ENCODE data around the gene CARD14. TPM values are rescaled to one million over a fixed set of nuclear protein-coding genes. Genes with fewer than 3 reads are reported as not detected.
"Not testable (repeated sequence)": the region's sequence is repeated elsewhere in the genome, so short reads cannot be mapped to it uniquely, and the experiment has no call there.

CARD14 gene
- total and polyA plus RNA-seq, 10 donors = 0.63 to 4.8 (median 1.3) TPM

- Histone ChIP-seq H3K4me3 (no peak overlapping the region), H3K4me1 (peaks cover 4 to 61% (median 51%) of the 10 kb centered on the region in 6 donors), H3K9me3 (no peaks in the 10 kb centered on the region), H3K36me3 (peaks cover 0 to 24% (median 0%) of the 10 kb centered on the region in 6 donors), H3K27me3 (replicated peaks in 1 of 7) (no peaks in the 10 kb centered on the region), H3K27ac (peak overlapping the region in 4 of 8 donors; percentile 75 to 98 (median 88))
- TF ChIP-seq POLR2AphosphoS5 (IDR thresholded peaks at IDR 0.05) = no peak
- no peak for TF ChIP-seq CTCF (IDR thresholded peaks at IDR 0.05 in 8 of 11, conservative IDR thresholded peaks at IDR 0.05 in 3 of 11)
- no peak for TF ChIP-seq POLR2A (IDR thresholded peaks at IDR 0.05)
- DNase-seq = no peak
- 93 to 99% (median 95%) methylated on average over 5 of the region's 5 CpGs for WGBS, 5 donors
- intact Hi-C loops (cut with DNase I; ENCODE audit: low total_unique reads) = no loop called here
Measured at GRCh38 chr17:80256034-80256350, 86.2 kb downstream of the CARD14 start.

GRCh38 chr17:80257716-80258213, 87.9 kb downstream of the CARD14 start:
- H3K27me3 ChIP-seq (replicated peaks in 1 of 7) = no peaks in the 10 kb centered on the region
- WGBS, 5 donors = 79 to 87% (median 84%) methylated on average over 14 of the region's 14 CpGs
- peak overlapping the region in 5 of 8 donors; percentile 51 to 98 (median 94) for H3K27ac ChIP-seq
- H3K4me3 ChIP-seq = no peak overlapping the region
- H3K36me3 ChIP-seq = peaks cover 0 to 9% (median 0%) of the 10 kb centered on the region in 6 donors
- H3K9me3 ChIP-seq = no peaks in the 10 kb centered on the region
- DNase-seq = no peak
- intact Hi-C loops (cut with DNase I; ENCODE audit: low total_unique reads) = no loop called here
- H3K4me1 ChIP-seq = peaks cover 9 to 74% (median 64%) of the 10 kb centered on the region in 6 donors
- TF ChIP-seq POLR2AphosphoS5 (IDR thresholded peaks at IDR 0.05) = no peak
- no peak for TF ChIP-seq CTCF (IDR thresholded peaks at IDR 0.05 in 8 of 11, conservative IDR thresholded peaks at IDR 0.05 in 3 of 11)
- TF ChIP-seq POLR2A (IDR thresholded peaks at IDR 0.05) = no peak

DNA sequence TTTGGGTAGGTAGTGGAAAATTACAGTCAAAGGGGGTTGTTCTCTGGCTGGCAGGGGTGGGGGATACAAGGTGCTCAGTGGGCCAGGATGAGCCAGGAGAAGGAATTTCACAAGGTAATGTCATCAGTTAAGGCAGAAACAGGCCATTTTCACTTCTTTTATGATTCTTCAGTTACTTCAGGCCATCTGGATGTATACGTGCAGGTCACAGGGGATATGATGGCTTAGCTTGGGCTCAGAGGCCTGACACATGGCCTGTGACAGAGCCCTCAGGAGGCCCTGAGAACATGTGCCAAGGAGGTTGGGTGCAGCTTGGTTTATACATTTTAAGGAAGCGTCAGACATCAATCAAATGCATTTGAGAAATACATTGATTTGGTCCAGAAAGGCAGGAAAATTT, 88.5 kb downstream of the CARD14 start:
- H3K27me3 ChIP-seq (replicated peaks in 1 of 7); H3K4me3 ChIP-seq; intact Hi-C loops (cut with DNase I; ENCODE audit: low total_unique reads); H3K9me3 ChIP-seq; DNase-seq; H3K36me3 ChIP-seq: not testable (repeated sequence)
- WGBS, 5 donors = 65 to 84% (median 76%) methylated on average over 2 of the region's 2 CpGs
- H3K27ac ChIP-seq = peak overlapping the region in 5 of 8 donors; percentile 51 to 98 (median 94)
- H3K4me1 ChIP-seq = peaks cover 14 to 74% (median 64%) of the 10 kb centered on the region in 6 donors

Small RNAs within 50 kb of the gene (small RNA-seq; reads per million reads assigned to genes)
- 0 reads per million in 4 donors for gene AC087741.2

Other genes starting within 250 kb of the CARD14 start
- gene TBC1D16, start 134.2 kb upstream of the CARD14 start, total RNA-seq = 10 to 100 TPM in 6 of 7 donors, 1 to 10 TPM in 1; 5.6 to 33.6 (median 25.5) TPM
- 1 to 10 TPM; 1.3 to 5.4 (median 3.0) TPM for gene TBC1D16, start 134.2 kb upstream of the CARD14 start, polyA plus RNA-seq
- gene CCDC40, start 133.4 kb upstream of the CARD14 start, total RNA-seq = 1 to 10 TPM; 1.2 to 8.3 (median 3.8) TPM
- gene CCDC40, start 133.4 kb upstream of the CARD14 start, polyA plus RNA-seq = under 1 TPM; 0.30 to 0.70 (median 0.64) TPM
- 100 to 1,000 TPM in 5 of 7 donors, 10 to 100 TPM in 2; 53.6 to 166 (median 133) TPM for gene GAA, start 68.4 kb upstream of the CARD14 start, total RNA-seq
- 10 to 100 TPM; 22.7 to 53.8 (median 34.3) TPM for gene GAA, start 68.4 kb upstream of the CARD14 start, polyA plus RNA-seq
- 10 to 100 TPM; 51.1 to 79.5 (median 67.7) TPM for gene EIF4A3, start 22.9 kb upstream of the CARD14 start, total RNA-seq
- gene EIF4A3, start 22.9 kb upstream of the CARD14 start, polyA plus RNA-seq = 10 to 100 TPM; 37.3 to 61.5 (median 57.5) TPM
- gene SGSH, start 50.3 kb downstream of the CARD14 start, total RNA-seq = 100 to 1,000 TPM in 3 of 7 donors, 10 to 100 TPM in 4; 85.9 to 137 (median 95.1) TPM
- 10 to 100 TPM; 23.6 to 63.4 (median 51.9) TPM for gene SGSH, start 50.3 kb downstream of the CARD14 start, polyA plus RNA-seq
- 10 to 100 TPM; 22.8 to 39.7 (median 33.9) TPM for gene SLC26A11, start 50.4 kb downstream of the CARD14 start, total RNA-seq
- 10 to 100 TPM in 1 of 3 donors, 1 to 10 TPM in 2; 6.8 to 22.4 (median 8.2) TPM for gene SLC26A11, start 50.4 kb downstream of the CARD14 start, polyA plus RNA-seq
- 100 to 1,000 TPM; 303 to 481 (median 353) TPM for gene RNF213, start 90.8 kb downstream of the CARD14 start, total RNA-seq
- gene RNF213, start 90.8 kb downstream of the CARD14 start, polyA plus RNA-seq = 10 to 100 TPM; 36.7 to 78.7 (median 57.0) TPM
- gene ENDOV, start 245.1 kb downstream of the CARD14 start, total RNA-seq = 10 to 100 TPM; 20.3 to 47.4 (median 29.0) TPM
- gene ENDOV, start 245.1 kb downstream of the CARD14 start, polyA plus RNA-seq = 10 to 100 TPM in 2 of 3 donors, 1 to 10 TPM in 1; 9.7 to 22.2 (median 18.9) TPM